ENCODE measurements around the gene NTNG2.

GRCh38 chr9:132152231-132152630 is 9.6 kb upstream of the NTNG2 start:
- TF ChIP-seq CTCF (conservative IDR thresholded peaks at IDR 0.05 in 1 of 2, IDR thresholded peaks at IDR 0.05 in 1 of 2; ENCODE audit: low read depth in 1 of 2, low read length in 2 of 2) = no peak
- no peak for TF ChIP-seq EZH2 (IDR thresholded peaks at IDR 0.05; ENCODE audit: low read length, missing control alignments)
